CD14-positive monocyte (primary cell): ENCODE results near the gene VAX1. TPM values are rescaled to one million over a fixed set of nuclear protein-coding genes. Genes with fewer than 3 reads are reported as not detected.

ENCODE experiments used
- DNase-seq, 3 donors: peaks; one replicate each; pipeline ENCODE4 v3.0.0-alpha.2; 2011 to 2022
- H2AFZ ChIP-seq: 2 replicates; pipeline ENCODE4 v1.6.0; 2012; ENCODE audit warnings: mild to moderate bottlenecking, low read depth, low read length, inconsistent platforms; ENCODE audit not compliant: insufficient read depth, poor library complexity, severe bottlenecking
- H3K27ac ChIP-seq, 2 donors: 1 replicate in 1 of 2; 2 replicates in 1 of 2; pipeline ENCODE4 v1.5.1; 2012 to 2013; ENCODE audit warnings: low read length in 2 of 2, control low read depth in 1 of 2, inconsistent platforms in 1 of 2, low read depth in 1 of 2, mild to moderate bottlenecking in 1 of 2
- H3K27me3 ChIP-seq, 2 donors: one replicate each; pipeline versions ENCODE4 v1.6.0 to v1.6.1; 2011 to 2013; ENCODE audit warnings: low read length in 2 of 2; ENCODE audit not compliant: control insufficient read depth in 2 of 2, insufficient read depth in 2 of 2
- H3K36me3 ChIP-seq, 2 donors: replicated peaks in 1 of 2; 1 replicate in 1 of 2; 2 replicates in 1 of 2; pipeline versions ENCODE4 v1.5.1 to v1.6.1; 2012 to 2013; ENCODE audit warnings: low read length in 2 of 2, control low read depth in 1 of 2, inconsistent platforms in 1 of 2, mild to moderate bottlenecking in 1 of 2; ENCODE audit not compliant: insufficient read depth in 2 of 2, control insufficient read depth in 1 of 2
- H3K4me1 ChIP-seq, 2 donors: 1 replicate in 1 of 2; 2 replicates in 1 of 2; pipeline versions ENCODE4 v1.5.1 to v1.6.1; 2012 to 2013; ENCODE audit warnings: low read length in 2 of 2, control low read depth in 1 of 2, inconsistent platforms in 1 of 2, mild to moderate bottlenecking in 1 of 2, moderate library complexity in 1 of 2; ENCODE audit not compliant: insufficient read depth in 2 of 2, control insufficient read depth in 1 of 2
- H3K4me2 ChIP-seq: replicated peaks from 2 replicates; pipeline ENCODE3; 2012; ENCODE audit warnings: low read length, moderate library complexity, mild to moderate bottlenecking; ENCODE audit not compliant: poor library complexity, severe bottlenecking; ENCODE audit errors: extremely low read depth
- H3K4me3 ChIP-seq, 3 experiments: fragments of 200-600 bp in 1 of 3; sonication (generic) in 1 of 3; replicated peaks in 1 of 3; 1 replicate in 2 of 3; 2 replicates in 1 of 3; pipeline ENCODE4 v1.5.1; 2011 to 2013; ENCODE audit warnings: low read length in 3 of 3, mild to moderate bottlenecking in 3 of 3, control low read depth in 2 of 3, low read depth in 2 of 3, inconsistent platforms in 1 of 3, moderate library complexity in 1 of 3
- H3K79me2 ChIP-seq: 2 replicates; pipeline ENCODE4 v1.6.0; 2012; ENCODE audit warnings: mild to moderate bottlenecking, control low read depth, inconsistent platforms, low read length, moderate library complexity; ENCODE audit not compliant: insufficient read depth
- H3K9ac ChIP-seq: 2 replicates; pipeline ENCODE4 v1.6.0; 2017; ENCODE audit warnings: low read length, mild to moderate bottlenecking; ENCODE audit not compliant: insufficient read depth, poor library complexity, severe bottlenecking
- H3K9me3 ChIP-seq, 2 donors: replicated peaks in 1 of 2; 1 replicate in 1 of 2; 2 replicates in 1 of 2; pipeline versions ENCODE4 v1.5.1 to v1.6.1; 2012 to 2013; ENCODE audit warnings: low read length in 2 of 2, control low read depth in 1 of 2; ENCODE audit not compliant: control insufficient read depth in 1 of 2, insufficient read depth in 1 of 2
- H4K20me1 ChIP-seq: 2 replicates; pipeline ENCODE4 v1.6.0; 2012; ENCODE audit warnings: mild to moderate bottlenecking, low read length, control low read depth, moderate library complexity; ENCODE audit not compliant: insufficient read depth
- H3K27ac Mint-ChIP-seq, 7 donors: one replicate each; pipeline ENCODE4 v1.8.0; 2020; ENCODE audit warnings: mild to moderate bottlenecking in 7 of 7, mixed read lengths in 7 of 7, moderate library complexity in 6 of 7, inconsistent platforms in 2 of 7
- H3K27me3 Mint-ChIP-seq, 3 donors: one replicate each; pipeline ENCODE4 v1.8.0; 2021 to 2022; ENCODE audit warnings: low read depth in 3 of 3, mild to moderate bottlenecking in 3 of 3, mixed read lengths in 3 of 3, moderate library complexity in 3 of 3, inconsistent platforms in 1 of 3
- H3K36me3 Mint-ChIP-seq, 2 donors: one replicate each; pipeline ENCODE4 v1.8.0; 2020; ENCODE audit warnings: mixed read lengths in 2 of 2, inconsistent platforms in 1 of 2, mild to moderate bottlenecking in 1 of 2
- H3K4me1 Mint-ChIP-seq: one replicate; pipeline ENCODE4 v1.8.0; 2020; ENCODE audit warnings: mild to moderate bottlenecking, mixed read lengths
- H3K4me3 Mint-ChIP-seq, 2 donors: one replicate each; pipeline ENCODE4 v1.8.0; 2020; ENCODE audit warnings: mild to moderate bottlenecking in 2 of 2, mixed read lengths in 2 of 2, moderate library complexity in 1 of 2
- H3K9me3 Mint-ChIP-seq, 7 donors: one replicate each; pipeline ENCODE4 v1.8.0; 2020 to 2022; ENCODE audit warnings: mixed read lengths in 7 of 7, mild to moderate bottlenecking in 6 of 7, moderate library complexity in 6 of 7, inconsistent platforms in 2 of 7
- WGBS: methylation state at CpG from one replicate; pipeline ENCODE4 v1.1.5; 2013; ENCODE audit warnings: missing lambda C conversion rate; ENCODE audit not compliant: insufficient coverage; 5-methylcytosine and 5-hydroxymethylcytosine counted together
- intact Hi-C, 2 donors: fragments of 100-400 bp; cut with micrococcal nuclease; formaldehyde crosslinking; loops; one replicate each; pipeline versions ENCODE4 v1.15.0 to v1.15.1; 2023
- polyA plus RNA-seq, 3 donors: library from polyadenylated mRNA; depleted of rRNA in 1 of 3; unstranded in 2 of 3; stranded (reverse) in 1 of 3; fragments of 300-500 nt in 2 of 3; fragments of >200 nt in 1 of 3; fragmentation: Illumina TruSeq in 2 of 3; gene quantifications; 1 replicate in 2 of 3; 2 replicates in 1 of 3; pipeline ENCODE4 v1.2.3, GENCODE V29; 2012 to 2021
- TF ChIP-seq, protein P1 (sequence below): fragments of 200-600 bp; IDR thresholded peaks from one replicate; pipeline ENCODE4 v1.8.0; 2022; ENCODE audit warnings: antibody characterized with exemption, mild to moderate bottlenecking

Gene VAX1
- polyA plus RNA-seq, 3 donors: not detected

DNA sequence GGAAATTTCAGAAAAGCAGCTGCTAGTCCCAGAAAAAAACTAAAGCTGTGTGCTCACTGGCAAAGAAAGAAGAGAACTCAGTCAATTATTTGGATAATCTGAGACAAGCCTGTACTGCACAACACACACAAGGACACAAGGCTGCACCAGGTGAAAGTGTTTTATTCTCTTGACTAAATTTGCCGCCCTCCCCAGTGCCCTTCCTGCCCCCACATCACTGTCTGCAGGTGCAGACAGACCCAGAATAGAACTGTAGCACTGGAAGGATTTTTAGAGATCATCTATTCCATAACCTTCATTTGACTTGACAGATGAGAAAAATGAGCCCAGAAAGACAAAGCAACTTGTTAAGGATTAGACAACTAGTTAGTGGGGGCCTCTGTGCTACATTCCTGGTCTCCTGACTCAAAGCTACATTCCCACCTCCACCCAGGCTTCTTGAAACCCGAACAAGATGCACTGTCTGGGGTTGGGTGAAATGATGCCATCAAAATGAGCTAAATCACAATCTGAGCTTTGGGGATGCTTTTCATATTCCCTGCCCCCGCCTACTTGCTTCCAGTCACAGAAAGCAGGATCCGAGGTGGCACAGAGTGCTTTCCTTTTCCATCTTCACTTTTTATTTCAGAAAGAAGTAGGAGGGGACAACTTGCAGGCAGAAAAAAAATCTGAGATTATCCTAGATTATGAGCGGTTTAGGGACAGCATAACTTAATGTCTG, 5.2 kb upstream of the VAX1 start:
- WGBS: no CpG with 5 or more reads among the region's 5 CpGs
- intact Hi-C loops: no loop called here
- Histone ChIP-seq H3K4me3 (no peak overlapping the region), H4K20me1 (no peaks in the 10 kb centered on the region), H3K4me2 (no peak overlapping the region), H3K27ac (no peak overlapping the region), H3K36me3 (no peaks in the 10 kb centered on the region), H3K9ac (no peak overlapping the region), H3K79me2 (no peaks in the 10 kb centered on the region), H3K4me1 (peaks cover 0 to 1% of the 10 kb centered on the region in 2 donors), H3K9me3 (peaks cover 5 to 48% of the 10 kb centered on the region in 2 donors), H2AFZ (no peak overlapping the region), H3K27me3 (peaks cover 84 to 92% of the 10 kb centered on the region in 2 donors)
- H3K36me3 Mint-ChIP-seq: peaks cover 0 to 5% of the 10 kb centered on the region in 2 donors
- peak overlapping the region in 1 of 2 donors; percentile 66 for H3K4me3 Mint-ChIP-seq
- peaks cover 77 to 96% (median 85%) of the 10 kb centered on the region in 3 donors for H3K27me3 Mint-ChIP-seq
- H3K9me3 Mint-ChIP-seq: peaks cover 0 to 30% (median 19%) of the 10 kb centered on the region in 7 donors
- H3K4me1 Mint-ChIP-seq: peaks cover 5% of the 10 kb centered on the region
- H3K27ac Mint-ChIP-seq: no peak overlapping the region
- TF ChIP-seq, protein P1, sequence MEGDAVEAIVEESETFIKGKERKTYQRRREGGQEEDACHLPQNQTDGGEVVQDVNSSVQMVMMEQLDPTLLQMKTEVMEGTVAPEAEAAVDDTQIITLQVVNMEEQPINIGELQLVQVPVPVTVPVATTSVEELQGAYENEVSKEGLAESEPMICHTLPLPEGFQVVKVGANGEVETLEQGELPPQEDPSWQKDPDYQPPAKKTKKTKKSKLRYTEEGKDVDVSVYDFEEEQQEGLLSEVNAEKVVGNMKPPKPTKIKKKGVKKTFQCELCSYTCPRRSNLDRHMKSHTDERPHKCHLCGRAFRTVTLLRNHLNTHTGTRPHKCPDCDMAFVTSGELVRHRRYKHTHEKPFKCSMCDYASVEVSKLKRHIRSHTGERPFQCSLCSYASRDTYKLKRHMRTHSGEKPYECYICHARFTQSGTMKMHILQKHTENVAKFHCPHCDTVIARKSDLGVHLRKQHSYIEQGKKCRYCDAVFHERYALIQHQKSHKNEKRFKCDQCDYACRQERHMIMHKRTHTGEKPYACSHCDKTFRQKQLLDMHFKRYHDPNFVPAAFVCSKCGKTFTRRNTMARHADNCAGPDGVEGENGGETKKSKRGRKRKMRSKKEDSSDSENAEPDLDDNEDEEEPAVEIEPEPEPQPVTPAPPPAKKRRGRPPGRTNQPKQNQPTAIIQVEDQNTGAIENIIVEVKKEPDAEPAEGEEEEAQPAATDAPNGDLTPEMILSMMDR: no peak
- no peak for DNase-seq

DNA sequence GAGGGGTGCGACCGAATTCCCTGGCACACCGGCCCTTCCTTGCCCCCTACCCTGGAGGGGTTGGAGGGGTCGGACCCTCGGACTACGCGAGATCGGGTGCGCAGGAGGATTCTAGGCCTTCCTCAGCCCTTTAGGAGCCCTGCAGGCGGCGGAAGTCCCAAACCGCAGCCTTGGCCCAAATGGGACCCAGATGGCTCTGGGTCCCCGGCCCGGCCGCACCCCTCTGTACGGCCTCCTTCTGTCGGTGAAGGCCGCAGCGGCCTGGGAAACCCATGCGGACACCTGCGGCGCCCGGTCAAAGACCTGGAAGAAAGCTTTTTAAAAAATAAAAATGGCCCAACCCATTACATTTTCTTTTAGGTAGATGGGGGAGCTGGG, 2.4 kb upstream of the VAX1 start:
- Histone ChIP-seq H3K79me2 (no peaks in the 10 kb centered on the region), H4K20me1 (no peaks in the 10 kb centered on the region), H3K27ac (no peak overlapping the region), H3K4me3 (no peak overlapping the region), H3K27me3 (peaks cover 81 to 96% of the 10 kb centered on the region in 2 donors), H3K9me3 (peaks cover 11 to 65% of the 10 kb centered on the region in 2 donors), H3K4me2 (no peak overlapping the region), H3K9ac (no peak overlapping the region), H3K4me1 (peaks cover 15 to 20% of the 10 kb centered on the region in 2 donors), H2AFZ (no peak overlapping the region), H3K36me3 (no peaks in the 10 kb centered on the region)
- WGBS: 6% methylated on average over 12 of the region's 23 CpGs
- Mint-ChIP-seq H3K4me3 (peak overlapping the region in 1 of 2 donors; percentile 59), H3K9me3 (peaks cover 0 to 37% (median 19%) of the 10 kb centered on the region in 7 donors), H3K4me1 (peaks cover 13% of the 10 kb centered on the region), H3K27ac (no peak overlapping the region), H3K27me3 (peaks cover 76 to 94% (median 82%) of the 10 kb centered on the region in 3 donors), H3K36me3 (peaks cover 0 to 9% of the 10 kb centered on the region in 2 donors)
- intact Hi-C loops: no loop called here
- no peak for DNase-seq
- TF ChIP-seq, protein P1: no peak
